H9 (cell line): ENCODE measurements around the gene PPM1M. TPM values are rescaled to one million over a fixed set of nuclear protein-coding genes. Genes with fewer than 3 reads are reported as not detected.

Source experiments
- DNase-seq: peaks from one replicate; pipeline ENCODE4 v3.0.0-alpha.2; 2017
- H2AFZ ChIP-seq: one replicate; pipeline ENCODE4 v1.6.1; 2013; ENCODE audit warnings: mild to moderate bottlenecking, low read length, control low read depth, moderate library complexity
- H2AK5ac ChIP-seq: 2 replicates; pipeline ENCODE4 v1.6.1; 2013; ENCODE audit warnings: low read length, control low read depth, mixed read lengths; ENCODE audit not compliant: insufficient read length
- H2BK120ac ChIP-seq: one replicate; pipeline ENCODE4 v1.6.1; 2013; ENCODE audit warnings: low read depth, mild to moderate bottlenecking, low read length, control low read depth, inconsistent platforms; ENCODE audit not compliant: poor library complexity, severe bottlenecking
- H2BK12ac ChIP-seq: 2 replicates; pipeline ENCODE4 v1.6.1; 2013; ENCODE audit warnings: low read length, control low read depth, mixed read lengths, low read depth; ENCODE audit not compliant: insufficient read length
- H2BK15ac ChIP-seq: 2 replicates; pipeline ENCODE4 v1.6.1; 2013; ENCODE audit warnings: low read depth, low read length, control low read depth
- H2BK20ac ChIP-seq: one replicate; pipeline ENCODE4 v1.6.1; 2013; ENCODE audit warnings: low read depth, mild to moderate bottlenecking, low read length, control low read depth, inconsistent platforms; ENCODE audit not compliant: poor library complexity, severe bottlenecking
- H2BK5ac ChIP-seq: 2 replicates; pipeline ENCODE4 v1.6.1; 2013; ENCODE audit warnings: low read length, control low read depth, mixed read lengths; ENCODE audit not compliant: insufficient read length
- H3K14ac ChIP-seq: 2 replicates; pipeline ENCODE4 v1.6.1; 2013; ENCODE audit warnings: low read length, control low read depth; ENCODE audit not compliant: insufficient read depth
- H3K18ac ChIP-seq: 2 replicates; pipeline ENCODE4 v1.6.1; 2013; ENCODE audit warnings: low read depth, mild to moderate bottlenecking, mixed read lengths, low read length, control low read depth; ENCODE audit not compliant: insufficient read length
- H3K23ac ChIP-seq: 2 replicates; pipeline ENCODE4 v1.6.1; 2013; ENCODE audit warnings: low read length, control low read depth, mixed read lengths, low read depth; ENCODE audit not compliant: insufficient read length
- H3K23me2 ChIP-seq: 2 replicates; pipeline ENCODE4 v1.6.1; 2013; ENCODE audit warnings: low read depth, mild to moderate bottlenecking, mixed read lengths, low read length, control low read depth; ENCODE audit not compliant: insufficient read length, poor library complexity, severe bottlenecking
- H3K27ac ChIP-seq: 2 replicates; pipeline ENCODE4 v1.5.1; 2013; ENCODE audit warnings: low read length, control low read depth, mixed read lengths, low read depth; ENCODE audit not compliant: insufficient read length
- H3K27me3 ChIP-seq: 2 replicates; pipeline ENCODE4 v1.6.1; 2013; ENCODE audit warnings: low read length, control low read depth, inconsistent platforms; ENCODE audit not compliant: insufficient read depth
- H3K4ac ChIP-seq: 2 replicates; pipeline ENCODE4 v1.6.1; 2013; ENCODE audit warnings: low read depth, mild to moderate bottlenecking, control low read depth, inconsistent platforms, low read length, moderate library complexity
- H3K4me1 ChIP-seq: 2 replicates; pipeline ENCODE4 v1.6.1; 2013; ENCODE audit warnings: low read length, control low read depth, inconsistent platforms; ENCODE audit not compliant: insufficient read depth
- H3K4me2 ChIP-seq: 2 replicates; pipeline ENCODE4 v1.6.1; 2013; ENCODE audit warnings: low read length, control low read depth, mixed read lengths; ENCODE audit not compliant: insufficient read length, insufficient read depth
- H3K56ac ChIP-seq: 2 replicates; pipeline ENCODE4 v1.6.1; 2013; ENCODE audit warnings: low read depth, mild to moderate bottlenecking, mixed read lengths, low read length, control low read depth; ENCODE audit not compliant: insufficient read length
- H3K79me1 ChIP-seq: 2 replicates; pipeline ENCODE4 v1.6.1; 2013; ENCODE audit warnings: low read depth, mild to moderate bottlenecking, moderate library complexity, low read length, control low read depth, inconsistent platforms; ENCODE audit not compliant: insufficient read depth, poor library complexity, severe bottlenecking
- H3K79me2 ChIP-seq: 2 replicates; pipeline ENCODE4 v1.6.1; 2013; ENCODE audit warnings: low read length, control low read depth, inconsistent platforms; ENCODE audit not compliant: insufficient read depth
- H3K9ac ChIP-seq: 2 replicates; pipeline ENCODE4 v1.6.1; 2013; ENCODE audit warnings: low read length, control low read depth, mixed read lengths; ENCODE audit not compliant: insufficient read length; ENCODE audit errors: extremely low read depth
- H3K9me3 ChIP-seq: one replicate; pipeline ENCODE4 v1.6.1; 2013; ENCODE audit warnings: low read depth, low read length, inconsistent platforms; ENCODE audit not compliant: control insufficient read depth
- H3T11ph ChIP-seq: one replicate; pipeline ENCODE4 v1.6.1; 2013; ENCODE audit warnings: mild to moderate bottlenecking, low read length, control low read depth, inconsistent platforms
- H4K20me1 ChIP-seq: one replicate; pipeline ENCODE4 v1.6.1; 2013; ENCODE audit not compliant: control insufficient read depth, insufficient read length, insufficient read depth
- H4K5ac ChIP-seq: 2 replicates; pipeline ENCODE4 v1.6.1; 2013; ENCODE audit warnings: low read depth, mild to moderate bottlenecking, mixed read lengths, low read length, control low read depth; ENCODE audit not compliant: insufficient read length
- H4K8ac ChIP-seq: replicated peaks from 2 replicates; pipeline ENCODE4 v1.6.1; 2013; ENCODE audit warnings: low read length, control low read depth, mixed read lengths, low read depth; ENCODE audit not compliant: insufficient read length
- H4K91ac ChIP-seq: 2 replicates; pipeline ENCODE4 v1.6.1; 2013; ENCODE audit warnings: low read depth, mild to moderate bottlenecking, moderate library complexity, mixed read lengths, low read length, control low read depth; ENCODE audit not compliant: insufficient read length
- H3K27ac Mint-ChIP-seq, 3 experiments: 2 replicates in 2 of 3; 3 replicates in 1 of 3; pipeline ENCODE4 v1.8.0; 2020 to 2021; ENCODE audit warnings: mixed read lengths in 3 of 3, mild to moderate bottlenecking in 1 of 3, moderate library complexity in 1 of 3
- H3K27me3 Mint-ChIP-seq: 2 replicates; pipeline ENCODE4 v1.8.0; 2021; ENCODE audit warnings: low read depth, mild to moderate bottlenecking, moderate library complexity, mixed read lengths
- H3K36me3 Mint-ChIP-seq, 3 experiments: 2 replicates in 2 of 3; 3 replicates in 1 of 3; pipeline ENCODE4 v1.8.0; 2020 to 2021; ENCODE audit warnings: low read depth in 3 of 3, mixed read lengths in 3 of 3; ENCODE audit not compliant: insufficient read depth in 1 of 3
- H3K4me1 Mint-ChIP-seq, 2 experiments: 2 replicates each; pipeline ENCODE4 v1.8.0; 2020; ENCODE audit warnings: mixed read lengths in 2 of 2
- H3K4me3 Mint-ChIP-seq, 2 experiments: 2 replicates in 1 of 2; 3 replicates in 1 of 2; pipeline ENCODE4 v1.8.0; 2020 to 2021; ENCODE audit warnings: mild to moderate bottlenecking in 2 of 2, mixed read lengths in 2 of 2, moderate library complexity in 1 of 2
- H3K9me3 Mint-ChIP-seq, 2 experiments: 2 replicates in 1 of 2; 3 replicates in 1 of 2; pipeline ENCODE4 v1.8.0; 2020; ENCODE audit warnings: mild to moderate bottlenecking in 2 of 2, mixed read lengths in 2 of 2, moderate library complexity in 1 of 2
- CTCF ChIP-seq: fragments of 200-600 bp; sonication (generic); conservative IDR thresholded peaks from 3 replicates; pipeline ENCODE4 v1.8.0; 2021; ENCODE audit warnings: antibody characterized with exemption, mild to moderate bottlenecking
- WGBS: extraction: QIAGEN DNeasy Blood & Tissue Kit; methylation state at CpG from one replicate; pipeline ENCODE4 v1.1.7; 2013; ENCODE audit warnings: missing lambda C conversion rate, low lambda C conversion rate, mixed read lengths; ENCODE audit not compliant: insufficient read length; ENCODE audit errors: extremely low coverage; 5-methylcytosine and 5-hydroxymethylcytosine counted together
- total RNA-seq: library from RNA; stranded (reverse); gene quantifications from 2 replicates; pipeline ENCODE4 v1.2.1, GENCODE V29; 2021

Gene PPM1M
- total RNA-seq, 1 experiment from 2014 or later = 7.4 TPM

- no peak overlapping the region for H4K5ac ChIP-seq
- Mint-ChIP-seq H3K36me3 (no peaks in the 10 kb centered on the region; a peak in 1 of 7 replicates), H3K4me3 (peak overlapping the region in 1 of 2 experiments; percentile 64; a peak in 2 of 5 replicates), H3K9me3 (no peaks in the 10 kb centered on the region), H3K27ac (0 out of 7 replicates have a peak overlapping the region, but pooled peaks of 1 of the 3 experiments have one; percentile 57), H3K27me3 (peaks cover 11% of the 10 kb centered on the region), H3K4me1 (peaks cover 23 to 28% of the 10 kb centered on the region in 2 experiments)
- no peak overlapping the region for H3K9ac ChIP-seq
- no peak overlapping the region for H2BK15ac ChIP-seq
- H3T11ph ChIP-seq = no peak overlapping the region
- DNase-seq = no peak
- no peak overlapping the region for H2BK120ac ChIP-seq
- H3K27ac ChIP-seq = no peak overlapping the region
- no peak overlapping the region for H2BK20ac ChIP-seq
- H2BK12ac ChIP-seq = no peak overlapping the region
- no peak overlapping the region for H3K23ac ChIP-seq
- H2AFZ ChIP-seq = no peak overlapping the region
- no peak overlapping the region for H2AK5ac ChIP-seq
- H4K8ac ChIP-seq = no peak overlapping the region
- H2BK5ac ChIP-seq = no peak overlapping the region
- H3K79me1 ChIP-seq = no peaks in the 10 kb centered on the region
- no peaks in the 10 kb centered on the region for H3K27me3 ChIP-seq
- no peak overlapping the region for H3K56ac ChIP-seq
- H3K4me1 ChIP-seq = peaks cover 2% of the 10 kb centered on the region; the same call in 1 of the 2 replicates
- H3K23me2 ChIP-seq = peaks cover 10% of the 10 kb centered on the region
- H3K14ac ChIP-seq = no peak overlapping the region
- TF ChIP-seq CTCF = no peak
- no peak overlapping the region for H3K4ac ChIP-seq
- H3K18ac ChIP-seq = no peak overlapping the region
- no CpG with 5 or more reads among the region's 11 CpGs for WGBS
- H4K91ac ChIP-seq = no peak overlapping the region
- no peaks in the 10 kb centered on the region for H3K9me3 ChIP-seq
- no peaks in the 10 kb centered on the region for H3K79me2 ChIP-seq
- no peak overlapping the region for H3K4me2 ChIP-seq
- H4K20me1 ChIP-seq = no peaks in the 10 kb centered on the region
Measured at GRCh38 chr3:52297242-52298148, 51.9 kb downstream of the PPM1M start.
